Cerebellar cortex (tissue), 1 donor: ENCODE data around the gene CHTF8.
"Not testable (repeated sequence)": the region's sequence is repeated elsewhere in the genome, so short reads cannot be mapped to it uniquely, and the experiment has no call there.

Experiments used
- DNase-seq: peaks from one replicate; pipeline ENCODE4 v3.0.0-alpha.2; 2015; ENCODE audit warnings: low spot score

CHTF8 gene, protein sequence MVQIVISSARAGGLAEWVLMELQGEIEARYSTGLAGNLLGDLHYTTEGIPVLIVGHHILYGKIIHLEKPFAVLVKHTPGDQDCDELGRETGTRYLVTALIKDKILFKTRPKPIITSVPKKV

DNA sequence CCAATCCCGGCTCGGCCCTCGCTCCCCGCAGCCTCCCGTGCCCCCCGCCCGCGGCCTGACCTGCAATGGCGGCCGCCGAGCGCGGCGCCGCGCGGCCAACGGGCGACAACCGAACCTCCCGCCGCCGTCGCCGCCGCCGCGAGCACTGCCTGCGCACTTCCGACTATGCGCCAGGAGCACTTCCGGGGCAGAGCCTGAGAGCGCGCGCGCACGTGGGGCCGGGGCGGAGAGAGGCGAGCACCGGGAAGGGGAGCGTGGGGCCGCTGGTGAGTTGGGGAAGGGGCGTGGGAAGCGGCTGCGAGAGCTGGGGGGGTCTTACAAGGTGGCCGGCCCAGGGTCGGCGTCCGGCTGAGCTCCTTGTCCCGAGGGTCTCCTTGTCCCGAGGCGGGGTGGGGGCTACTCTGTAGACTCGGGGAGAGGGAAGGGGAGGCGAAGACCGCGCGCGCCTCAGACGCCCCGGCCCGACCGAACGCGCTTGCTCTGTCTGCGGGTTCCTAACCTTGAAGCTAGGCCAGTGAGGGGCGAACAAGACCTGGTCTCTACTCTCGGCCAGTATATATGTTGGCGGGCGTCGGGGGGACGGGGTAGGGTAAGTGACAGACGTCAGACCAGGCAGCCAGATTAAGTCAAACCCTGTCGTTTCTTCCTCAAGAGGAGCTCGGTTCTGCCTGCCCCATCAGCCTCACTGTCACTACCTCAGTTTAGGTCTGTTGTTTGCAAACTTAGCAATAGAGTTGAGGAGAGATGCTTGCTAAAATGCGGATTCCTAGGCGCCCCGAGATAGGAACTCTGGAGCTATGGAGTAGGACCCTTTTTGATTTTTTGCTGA lies at the start of gene CHTF8, which contains the start of gene UTP4:
CHTF8 (minus strand) TSS at position 165 of the 829 bp plus-strand sequence. CDS start 11,130 bp downstream, outside the sequence.
UTP4 (plus strand) TSS at position 226 of the 829 bp plus-strand sequence. CDS start 811 bp downstream, outside the sequence.
- DNase-seq: peak; percentile 75

DNA sequence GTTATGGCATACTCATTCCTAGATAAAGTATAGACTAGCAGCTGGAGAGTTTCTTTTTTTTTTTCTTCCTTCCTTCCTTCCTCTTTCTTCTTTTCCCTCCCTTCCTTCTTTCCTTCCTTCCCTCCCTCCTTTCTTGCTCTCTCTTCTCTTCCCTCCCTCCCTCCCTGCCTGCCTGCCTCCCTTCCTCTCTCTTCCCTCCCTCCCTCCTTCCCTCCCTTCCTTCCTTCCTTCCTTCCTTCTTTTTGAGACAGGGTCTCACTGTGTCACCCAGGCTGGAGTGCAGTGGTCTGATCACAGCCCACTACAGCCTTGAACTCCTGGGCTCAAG lies 47.6 kb upstream of the CHTF8 start:
- no peak for DNase-seq

DNA sequence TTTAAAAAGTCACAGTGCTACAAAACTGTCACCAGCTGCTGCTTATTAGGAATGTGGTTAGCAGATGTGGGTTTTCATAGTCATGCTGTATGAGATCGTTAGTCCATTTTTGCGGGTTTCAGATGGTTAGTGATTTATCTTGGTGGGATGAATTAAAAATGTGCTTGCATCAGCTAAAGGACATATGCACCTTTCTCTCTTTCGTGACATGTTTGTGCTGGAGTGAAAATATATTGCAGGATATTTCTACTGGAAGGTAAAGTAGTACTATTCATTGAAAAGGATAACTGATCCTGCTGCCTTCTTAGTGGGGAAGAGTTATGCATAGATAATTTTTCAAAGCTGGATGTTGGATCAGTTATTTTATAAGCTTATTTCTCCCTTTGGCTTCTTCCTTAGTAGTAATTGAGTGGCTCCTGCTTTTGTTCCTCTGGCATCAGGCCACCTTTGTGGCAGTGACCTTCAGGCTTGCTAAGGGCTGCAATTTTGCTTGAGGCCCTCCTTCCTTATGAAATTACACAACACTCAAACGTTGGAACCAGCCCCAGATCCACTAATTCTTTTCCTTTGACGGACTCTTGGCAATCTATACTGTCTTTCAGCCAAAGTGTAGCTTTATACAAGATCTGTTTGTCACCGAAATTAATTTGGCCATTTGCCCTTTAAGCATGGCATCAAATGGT lies 47.1 kb upstream of the CHTF8 start:
- DNase-seq: peak; percentile 25

DNA sequence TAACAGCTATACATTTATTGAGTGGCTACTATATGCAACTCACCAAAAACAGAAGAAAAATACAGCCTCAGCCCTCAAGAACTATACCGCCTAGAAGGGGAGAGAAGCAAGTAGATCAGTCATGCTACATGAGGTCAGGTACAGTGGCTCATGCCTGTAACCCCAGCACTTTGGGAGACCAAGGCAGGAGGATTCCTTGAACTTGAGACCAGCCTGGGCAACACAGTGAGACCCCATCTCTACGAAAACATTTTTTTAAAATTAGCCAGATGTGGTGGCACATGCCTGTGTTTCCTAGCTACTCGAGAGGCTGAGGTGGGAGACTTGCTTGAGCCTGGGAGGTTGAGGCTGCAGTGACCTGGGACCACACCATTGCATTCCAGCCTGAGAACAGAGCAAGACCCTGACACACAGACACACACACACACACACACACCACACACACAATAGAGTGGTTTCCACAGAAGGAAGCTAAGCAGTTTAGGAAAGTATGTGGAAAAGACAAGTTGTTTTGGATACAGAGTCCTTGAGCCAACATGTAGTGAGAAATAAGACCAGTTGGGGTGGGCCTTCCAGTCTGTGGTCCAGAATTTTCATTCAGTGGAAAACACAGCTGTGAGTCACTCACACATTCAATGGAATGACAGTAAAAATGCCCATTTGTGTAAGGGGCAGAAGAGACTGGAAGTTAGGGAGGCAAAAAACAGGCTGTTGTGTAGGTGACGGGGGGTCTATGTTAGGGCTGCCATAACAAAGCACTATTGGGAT lies 43.8 kb upstream of the CHTF8 start:
- DNase-seq: no peak

DNA sequence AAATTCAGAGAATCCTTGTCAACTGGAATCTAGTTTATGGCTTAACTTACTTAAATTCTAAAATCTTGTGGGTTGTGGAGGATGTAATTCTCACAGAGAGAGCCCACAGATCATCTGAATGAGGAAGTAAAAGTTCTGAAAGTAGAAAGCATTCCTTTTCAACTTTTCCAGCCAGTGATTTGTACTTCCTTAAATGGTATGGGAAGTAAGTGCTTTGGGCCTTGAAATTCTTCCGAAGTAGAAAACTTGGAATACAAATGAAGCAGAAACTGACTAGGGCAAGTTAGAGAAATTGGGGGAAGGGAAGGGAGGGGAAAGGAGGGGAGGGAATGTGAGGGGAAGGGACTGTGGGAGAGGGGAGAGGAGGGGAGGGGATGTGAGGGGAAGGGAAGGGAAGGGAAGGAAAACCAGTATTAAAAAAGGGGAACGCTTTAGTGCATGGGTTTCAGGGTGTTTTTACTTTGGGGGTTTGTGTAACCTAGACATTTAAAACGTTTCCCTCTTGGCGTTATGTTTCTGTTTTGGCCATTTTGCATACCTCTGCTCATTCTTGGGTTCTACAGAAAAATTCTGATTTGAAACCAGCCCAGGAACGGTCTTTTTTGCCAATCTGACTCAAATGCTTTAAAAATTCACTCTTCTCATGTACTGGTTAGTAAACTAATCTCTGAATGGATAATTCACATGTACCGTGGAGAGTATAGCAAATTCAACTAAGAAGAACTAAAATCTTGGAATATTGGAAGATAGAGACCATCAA lies 39.1 kb upstream of the CHTF8 start:
- DNase-seq: no peak

DNA sequence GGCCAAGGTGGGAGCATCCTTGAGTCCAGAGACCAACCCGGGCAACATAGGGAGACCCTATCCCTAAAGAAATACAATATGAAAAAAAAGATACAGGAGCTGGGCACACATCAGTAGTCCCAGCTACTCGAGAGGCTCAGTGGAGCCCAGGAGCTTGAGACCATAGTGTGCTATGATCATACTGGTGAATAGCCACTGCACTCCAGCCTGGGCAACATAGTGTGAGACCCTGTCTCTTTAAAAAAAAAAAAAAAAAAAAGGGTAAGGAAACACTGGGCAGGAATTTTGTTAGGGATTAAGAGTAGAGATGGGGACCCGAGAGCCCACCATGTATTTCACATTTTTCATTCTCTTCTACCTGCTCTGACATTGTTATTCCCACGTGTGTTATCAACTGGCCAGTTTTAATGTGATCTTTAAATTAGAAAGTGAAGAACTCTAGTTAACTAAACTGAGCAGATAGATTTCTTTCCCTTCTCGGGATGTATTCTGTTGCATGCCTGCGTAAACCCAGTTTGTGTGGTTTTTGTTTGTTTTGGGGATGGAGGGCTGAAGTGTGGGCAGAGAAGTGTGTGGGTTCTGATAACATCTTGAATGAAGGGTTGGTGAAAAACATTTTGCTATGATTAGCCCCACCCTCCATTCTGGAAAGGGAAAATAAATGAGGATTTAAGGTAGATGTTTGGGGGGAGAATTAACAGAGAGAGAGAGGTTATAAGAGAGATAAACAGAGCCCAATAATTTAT lies 37.4 kb upstream of the CHTF8 start:
- no peak for DNase-seq

DNA sequence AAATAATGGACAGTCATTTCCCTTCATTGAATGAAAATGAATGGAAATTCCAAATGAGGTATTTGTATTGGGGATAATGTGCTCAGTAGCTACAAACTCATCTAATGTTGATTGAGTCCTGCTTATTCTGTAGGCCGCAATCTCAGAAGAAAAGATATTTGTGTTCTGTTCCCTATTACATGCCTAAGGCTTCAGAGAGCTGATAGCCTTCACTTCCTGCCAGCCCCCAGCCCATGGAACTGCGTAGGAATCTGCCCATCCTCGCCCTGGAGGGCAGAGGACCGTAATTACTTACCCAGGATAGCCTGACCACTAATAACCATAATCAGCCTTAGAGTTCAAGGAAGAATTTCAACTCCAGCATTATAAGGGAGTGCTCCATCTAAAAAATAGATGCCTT lies 36.7 kb upstream of the CHTF8 start:
- DNase-seq: no peak

DNA sequence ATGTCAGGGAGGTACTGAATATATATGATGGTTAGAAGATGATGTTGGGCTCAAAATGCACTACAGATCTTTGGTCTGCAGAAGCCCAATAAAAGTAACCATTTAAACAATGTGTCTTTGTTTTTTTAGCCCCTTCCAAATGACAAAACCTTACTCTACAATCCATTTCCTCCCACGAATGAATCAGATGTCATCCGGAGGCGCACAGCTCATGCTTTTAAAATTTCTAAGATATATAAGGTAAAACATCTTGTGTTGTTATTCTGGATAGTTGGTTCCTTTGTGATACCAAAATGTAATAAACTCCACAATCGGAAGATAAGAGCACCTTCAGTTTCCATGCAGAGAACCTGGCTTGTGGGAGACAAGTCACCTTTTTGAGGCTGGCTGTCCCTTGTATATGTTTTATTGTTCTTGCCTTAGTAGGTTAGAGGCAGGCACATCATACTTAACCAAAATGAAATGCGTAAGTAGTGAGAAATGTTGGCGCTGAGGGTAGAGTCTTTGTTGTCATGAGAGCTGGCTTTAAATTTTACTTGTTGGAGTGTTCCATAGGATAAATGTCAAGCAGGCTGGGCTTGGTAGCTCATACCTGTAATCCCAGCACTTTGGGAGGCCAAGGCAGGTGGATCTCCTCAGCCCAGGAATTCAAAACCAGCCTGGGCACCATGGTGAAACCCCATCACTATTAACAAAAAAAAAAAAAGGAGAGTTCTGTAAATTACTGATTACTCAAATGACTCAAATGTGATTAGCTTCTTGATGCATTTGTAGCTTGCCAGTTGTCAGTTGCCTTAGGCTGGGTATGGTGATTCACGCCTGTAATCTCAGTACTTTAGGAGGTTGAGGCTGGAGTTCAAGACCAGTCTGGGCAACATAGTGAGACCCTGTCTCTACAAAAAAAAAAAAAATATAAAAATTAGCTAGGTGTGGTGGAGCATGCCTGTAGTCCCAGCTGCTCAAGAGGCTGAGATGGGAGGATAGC lies 34.9 kb upstream of the CHTF8 start:
- no peak for DNase-seq

DNA sequence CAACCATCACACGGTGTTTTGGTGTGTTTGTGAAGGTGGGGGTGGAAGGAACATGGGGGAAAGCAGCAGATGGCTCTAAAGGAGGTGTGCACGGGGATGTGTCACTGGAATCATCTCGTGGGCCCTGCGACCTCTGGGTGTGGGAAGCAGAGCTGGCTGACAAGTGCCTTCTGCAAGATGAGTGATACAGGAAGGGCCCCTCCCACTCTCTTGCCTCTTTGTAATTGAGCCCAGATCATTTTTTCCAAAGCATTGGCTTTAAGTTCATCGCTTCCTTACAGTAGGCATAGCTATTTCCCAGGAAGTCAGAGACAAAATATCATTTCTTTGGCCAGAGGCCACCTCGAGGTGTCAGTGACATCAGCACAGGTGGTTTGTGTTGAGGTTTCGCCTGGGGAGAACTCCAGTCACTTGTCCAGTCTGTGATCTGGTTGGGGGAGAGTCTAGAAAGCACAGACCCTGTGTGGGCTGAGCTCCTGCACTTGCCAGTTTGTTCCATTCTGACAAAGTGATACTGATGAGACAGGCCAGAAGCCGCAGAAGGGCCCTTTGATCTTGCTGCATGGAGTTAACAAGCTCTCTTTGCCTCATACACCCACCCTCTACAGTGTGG lies 33.9 kb upstream of the CHTF8 start:
- no peak for DNase-seq

DNA sequence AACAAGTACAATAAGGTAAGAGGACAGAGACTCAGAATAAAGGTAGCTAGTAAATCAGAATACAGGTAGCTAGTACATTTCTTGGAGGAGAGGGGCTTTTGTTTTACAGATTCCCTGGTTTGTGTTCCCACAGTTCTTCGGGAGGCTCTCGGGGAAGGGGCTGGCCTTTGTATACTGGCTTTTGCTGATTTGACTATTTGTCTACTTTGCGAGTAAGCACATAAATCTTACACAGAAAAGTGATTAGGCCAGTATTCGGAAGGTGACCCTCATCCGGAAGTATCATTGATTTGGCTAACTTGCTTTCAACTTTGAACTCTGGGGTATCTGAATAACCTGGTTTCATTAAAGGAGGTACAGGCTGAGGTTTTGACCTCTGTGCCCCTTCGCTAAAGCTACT lies 33.2 kb upstream of the CHTF8 start:
- DNase-seq: no peak

DNA sequence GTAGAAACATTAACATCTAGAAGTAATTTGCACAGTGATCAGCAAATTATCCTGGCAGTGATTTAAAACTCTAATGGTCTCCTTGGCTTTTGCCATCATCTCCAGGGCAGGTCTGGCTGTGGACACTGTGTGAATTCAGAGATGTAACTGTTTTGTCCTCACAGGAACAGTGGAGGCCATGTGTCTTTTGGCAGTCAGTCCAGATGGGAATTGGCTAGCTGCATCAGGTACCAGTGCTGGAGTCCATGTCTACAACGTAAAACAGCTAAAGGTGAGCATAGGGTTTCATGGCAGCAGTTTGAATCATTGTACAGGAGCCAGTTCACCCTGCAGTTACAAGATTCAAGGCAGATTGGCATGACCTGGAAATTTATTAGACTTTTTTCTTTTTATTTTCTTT lies 27.8 kb upstream of the CHTF8 start:
- no peak for DNase-seq

DNA sequence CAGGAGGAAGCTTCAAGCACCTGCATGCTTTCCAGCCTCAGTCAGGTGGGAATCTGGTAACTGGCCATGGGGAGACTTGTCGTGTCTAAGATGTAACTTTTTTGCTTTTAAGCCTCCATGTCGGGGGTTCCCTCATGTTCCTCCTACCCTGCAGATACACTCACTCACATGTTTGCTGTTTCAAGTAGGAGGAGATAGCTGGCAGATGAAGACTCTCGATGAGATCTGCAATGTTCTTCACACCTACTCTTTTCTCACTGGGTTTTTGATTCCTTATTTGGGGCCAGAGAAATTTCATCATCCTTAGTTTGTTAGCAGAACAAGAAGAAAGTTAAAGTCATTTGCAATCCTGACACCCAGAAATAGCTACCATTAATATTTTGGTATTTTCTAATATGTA lies 24.8 kb upstream of the CHTF8 start:
- DNase-seq: no peak

DNA sequence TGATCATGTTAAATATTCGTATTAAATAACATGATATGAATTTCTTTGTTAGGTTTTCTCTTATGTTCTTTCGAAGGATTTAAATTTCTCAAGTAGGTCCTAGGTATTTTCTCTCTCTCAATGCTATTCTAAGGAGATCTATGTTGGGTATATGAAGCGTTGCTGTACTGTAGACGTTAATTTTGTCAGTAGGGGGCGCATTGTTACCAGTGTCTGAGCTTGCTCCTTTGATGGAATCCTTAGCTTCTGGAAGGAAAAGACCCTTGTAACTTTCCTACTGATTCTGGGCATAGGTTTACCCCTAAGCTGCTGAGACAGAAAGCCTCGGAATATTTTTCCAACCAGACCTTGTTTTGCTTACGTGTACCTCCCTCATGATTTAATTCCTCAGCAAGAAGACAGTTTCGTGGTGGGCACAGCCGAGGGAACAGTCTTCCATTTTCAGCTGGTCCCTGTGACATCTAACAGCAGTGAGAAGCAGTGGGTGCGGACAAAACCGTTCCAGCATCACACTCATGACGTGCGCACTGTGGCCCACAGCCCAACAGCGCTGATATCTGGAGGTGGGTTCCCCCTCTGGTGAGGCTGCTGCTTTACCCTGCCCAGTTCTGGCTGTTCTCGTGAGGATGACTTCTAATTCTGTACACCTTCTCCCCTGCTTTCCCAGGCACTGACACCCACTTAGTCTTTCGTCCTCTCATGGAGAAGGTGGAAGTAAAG lies 17.9 kb upstream of the CHTF8 start:
- DNase-seq: peak; percentile 80

DNA sequence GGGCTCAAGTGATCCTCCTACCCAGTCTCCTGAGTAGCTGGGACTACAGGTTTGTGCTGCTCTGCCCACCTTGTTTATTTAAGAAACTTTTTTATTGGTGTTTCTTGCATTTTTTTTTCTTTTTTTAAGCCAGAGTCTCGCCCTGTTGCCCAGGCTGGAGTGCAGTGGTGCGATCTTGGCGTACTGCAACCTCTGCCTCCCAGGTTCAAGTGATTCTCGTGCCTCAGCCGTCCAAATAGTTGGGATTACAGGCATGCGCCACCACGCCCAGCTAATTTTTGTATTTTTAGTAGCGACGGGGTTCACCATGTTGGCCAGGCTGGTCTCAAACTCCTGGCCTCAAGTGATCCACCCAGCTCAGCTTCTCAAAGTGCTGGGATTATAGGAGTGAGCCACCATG lies 17.2 kb upstream of the CHTF8 start:
- DNase-seq: not testable (repeated sequence)

DNA sequence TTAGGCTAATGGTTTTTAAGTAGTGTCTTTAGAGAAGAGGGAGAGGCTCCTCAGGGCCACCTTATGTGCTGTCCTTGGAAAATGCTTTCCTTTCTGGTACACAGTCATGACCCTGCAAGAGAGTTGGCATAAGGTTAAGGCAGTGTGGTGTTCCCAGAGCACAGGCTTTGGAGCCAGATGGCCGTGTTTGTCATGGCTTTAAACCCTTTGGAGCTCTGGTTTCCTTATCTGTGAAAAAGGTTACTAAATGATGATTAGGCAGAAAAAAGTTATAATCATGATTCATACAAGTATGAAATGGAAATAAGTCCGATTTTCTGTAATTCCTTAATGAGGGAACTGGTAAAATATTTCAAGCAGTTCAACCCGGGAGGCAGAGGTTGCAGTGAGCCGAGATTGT lies 13.3 kb upstream of the CHTF8 start:
- DNase-seq: no peak

DNA sequence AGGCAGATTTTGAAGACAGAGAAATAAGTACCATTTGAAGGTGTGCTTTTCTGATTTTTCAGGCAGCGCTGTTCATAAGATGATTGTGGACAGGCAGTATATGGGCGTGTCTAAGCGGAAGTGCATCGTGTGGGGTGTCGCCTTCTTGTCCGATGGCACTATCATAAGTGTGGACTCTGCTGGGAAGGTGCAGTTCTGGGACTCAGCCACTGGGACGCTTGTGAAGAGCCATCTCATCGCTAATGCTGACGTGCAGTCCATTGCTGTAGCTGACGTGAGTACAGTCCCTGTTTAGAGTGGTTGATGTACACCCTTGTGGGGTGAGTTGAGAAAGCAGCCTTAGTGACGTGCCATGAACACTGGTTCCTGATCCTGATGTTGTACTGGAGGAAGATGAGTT lies 10.7 kb upstream of the CHTF8 start:
- peak; percentile 21 for DNase-seq

DNA sequence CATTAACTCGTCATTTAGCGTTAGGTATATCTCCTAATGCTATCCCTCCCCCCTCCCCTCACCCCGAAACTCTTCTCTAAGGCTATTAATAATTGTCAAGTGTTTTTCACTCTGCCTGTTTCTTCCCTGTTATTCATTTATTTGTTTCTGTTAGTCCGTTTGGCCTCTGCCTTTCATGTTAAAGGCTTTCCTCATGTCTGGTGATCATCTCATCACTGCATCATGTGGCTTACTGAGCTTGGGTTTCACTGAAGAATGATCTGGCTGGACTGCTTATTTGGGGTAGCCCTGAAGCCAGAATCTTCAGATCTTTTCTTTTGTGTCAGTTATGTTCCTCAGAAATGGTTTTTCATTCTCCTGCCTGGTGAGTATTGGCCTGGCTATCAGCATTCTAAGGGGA lies 9.5 kb upstream of the CHTF8 start:
- DNase-seq: no peak

DNA sequence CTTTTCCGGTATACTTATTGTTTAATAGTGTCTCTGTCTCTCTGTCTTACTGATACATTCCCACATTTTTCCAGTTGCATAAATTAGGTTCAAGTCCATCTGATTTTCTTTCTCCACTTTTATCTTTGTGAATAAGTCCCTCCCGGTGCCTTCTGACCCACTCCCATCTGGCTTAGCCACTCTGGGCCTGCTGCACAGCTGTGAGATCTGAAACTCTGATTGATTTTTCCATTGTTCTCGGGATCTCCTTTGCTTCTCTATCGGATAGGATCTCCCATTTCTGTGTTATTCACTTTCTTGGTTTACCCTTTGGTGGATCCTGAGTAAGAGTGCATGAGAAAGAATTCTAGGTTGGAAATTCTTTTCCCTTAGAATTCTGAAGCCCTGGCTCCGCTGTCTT lies 8.6 kb upstream of the CHTF8 start:
- DNase-seq: no peak

DNA sequence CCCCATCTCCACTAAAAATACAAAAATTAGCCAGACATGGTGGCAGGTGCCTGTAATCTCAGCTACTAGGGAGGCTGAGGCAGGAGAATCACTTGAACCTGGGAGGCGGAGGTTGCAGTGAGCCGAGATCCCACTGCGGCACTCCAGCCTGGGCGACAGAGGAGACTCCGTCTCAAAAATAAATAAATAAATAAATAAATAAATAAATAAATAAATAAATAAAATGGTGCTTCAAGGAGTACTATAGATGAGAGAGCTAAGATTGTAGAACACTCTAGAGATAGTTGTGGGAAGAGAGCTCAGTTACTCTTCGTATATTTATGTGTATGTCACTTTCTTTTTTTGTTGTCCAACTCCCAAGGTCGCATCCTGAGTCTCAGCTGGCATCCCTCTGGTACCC lies 7.1 kb upstream of the CHTF8 start:
- not testable (repeated sequence) for DNase-seq
